ENCODE data around the gene DAPL1. TPM values are rescaled to one million over a fixed set of nuclear protein-coding genes. Genes with fewer than 3 reads are reported as not detected.

The DAPL1 gene
- total RNA-seq, 1 donor from 2014 or later = not detected

- H3K4me1 Mint-ChIP-seq (ENCODE audit: unreplicated experiment) = peaks cover 14% of the 10 kb centered on the region
- no peaks in the 10 kb centered on the region for H3K27me3 Mint-ChIP-seq
- H3K9me3 Mint-ChIP-seq = no peaks in the 10 kb centered on the region
- no peak overlapping the region for H3K4me3 Mint-ChIP-seq
- TF ChIP-seq CTCF (conservative IDR thresholded peaks at IDR 0.05) = no peak
- no peak overlapping the region for H3K27ac Mint-ChIP-seq
- H3K36me3 Mint-ChIP-seq = no peaks in the 10 kb centered on the region
- DNase-seq (ENCODE audit: extremely low spot score, unreplicated experiment) = no peak
Measured at GRCh38 chr2:158778243-158778642, 16.9 kb upstream of the DAPL1 start.

GRCh38 chr2:158779621-158780020 lies 15.5 kb upstream of the DAPL1 start:
- no peak for TF ChIP-seq CTCF (conservative IDR thresholded peaks at IDR 0.05)
- no peak for DNase-seq (ENCODE audit: extremely low spot score, unreplicated experiment)
- Mint-ChIP-seq H3K4me1 (ENCODE audit: unreplicated experiment) (peaks cover 23% of the 10 kb centered on the region), H3K4me3 (no peak overlapping the region), H3K9me3 (no peaks in the 10 kb centered on the region), H3K27me3 (no peaks in the 10 kb centered on the region), H3K27ac (no peak overlapping the region), H3K36me3 (no peaks in the 10 kb centered on the region)

- no peaks in the 10 kb centered on the region for H3K9me3 Mint-ChIP-seq
- no peak for DNase-seq (ENCODE audit: extremely low spot score, unreplicated experiment)
- no peak overlapping the region for H3K27ac Mint-ChIP-seq
- no peaks in the 10 kb centered on the region for H3K36me3 Mint-ChIP-seq
- no peaks in the 10 kb centered on the region for H3K27me3 Mint-ChIP-seq
- TF ChIP-seq CTCF (conservative IDR thresholded peaks at IDR 0.05) = no peak
- H3K4me1 Mint-ChIP-seq (ENCODE audit: unreplicated experiment) = peaks cover 23% of the 10 kb centered on the region
- no peak overlapping the region for H3K4me3 Mint-ChIP-seq
Measured at GRCh38 chr2:158781353-158781961, 13.7 kb upstream of the DAPL1 start.

- no peak for DNase-seq (ENCODE audit: extremely low spot score, unreplicated experiment)
- TF ChIP-seq CTCF (conservative IDR thresholded peaks at IDR 0.05) = no peak
- no peaks in the 10 kb centered on the region for H3K36me3 Mint-ChIP-seq
- no peaks in the 10 kb centered on the region for H3K9me3 Mint-ChIP-seq
- no peaks in the 10 kb centered on the region for H3K27me3 Mint-ChIP-seq
- H3K27ac Mint-ChIP-seq = no peak overlapping the region
- H3K4me3 Mint-ChIP-seq = no peak overlapping the region
- peaks cover 23% of the 10 kb centered on the region for H3K4me1 Mint-ChIP-seq (ENCODE audit: unreplicated experiment)
Measured at GRCh38 chr2:158782136-158782535, 13.0 kb upstream of the DAPL1 start.

- H3K27me3 Mint-ChIP-seq = no peaks in the 10 kb centered on the region
- no peak overlapping the region for H3K27ac Mint-ChIP-seq
- H3K36me3 Mint-ChIP-seq = no peaks in the 10 kb centered on the region
- no peak for DNase-seq (ENCODE audit: extremely low spot score, unreplicated experiment)
- H3K9me3 Mint-ChIP-seq = no peaks in the 10 kb centered on the region
- H3K4me3 Mint-ChIP-seq = no peak overlapping the region
- no peak for TF ChIP-seq CTCF (conservative IDR thresholded peaks at IDR 0.05)
- H3K4me1 Mint-ChIP-seq (ENCODE audit: unreplicated experiment) = peaks cover 23% of the 10 kb centered on the region
Measured at GRCh38 chr2:158782616-158783015, 12.5 kb upstream of the DAPL1 start.

- H3K9me3 Mint-ChIP-seq = peaks cover 4% of the 10 kb centered on the region
- H3K36me3 Mint-ChIP-seq = no peaks in the 10 kb centered on the region
- H3K4me1 Mint-ChIP-seq (ENCODE audit: unreplicated experiment) = peaks cover 23% of the 10 kb centered on the region
- peak overlapping the region; percentile 77 for H3K27ac Mint-ChIP-seq
- TF ChIP-seq CTCF (conservative IDR thresholded peaks at IDR 0.05) = no peak
- no peak for DNase-seq (ENCODE audit: extremely low spot score, unreplicated experiment)
- H3K27me3 Mint-ChIP-seq = no peaks in the 10 kb centered on the region
- H3K4me3 Mint-ChIP-seq = no peak overlapping the region
Measured at GRCh38 chr2:158783923-158784322, 11.2 kb upstream of the DAPL1 start.
